Activated B cell treated with CpG ODN at 0.5 μM for 24 hours (primary cell): Measurements from ENCODE around the gene AIPL1. TPM values are rescaled to one million over a fixed set of nuclear protein-coding genes. Genes with fewer than 3 reads are reported as not detected.

Experiments
- ATAC-seq: fragments of 200-7000 bp; cut with Tn5 transposase; one replicate; pipeline ENCODE4 v1.10.0; 2021; ENCODE audit warnings: low read depth, mild to moderate bottlenecking, moderate library complexity
- CTCF ChIA-PET: fragments of 350-600 bp; sonication (Branson Sonifier 250); formaldehyde crosslinking; loops from one replicate; lab custom pipeline; 2021; ENCODE audit warnings: antibody characterized with exemption; lab: Charles Lee
- POLR2A ChIA-PET: fragments of 350-600 bp; sonication (Branson Sonifier 250); formaldehyde crosslinking; loops from one replicate; lab custom pipeline; 2021; ENCODE audit warnings: antibody characterized with exemption; lab: Charles Lee
- DNase-seq: peaks from one replicate; pipeline ENCODE4 v3.0.0; 2022
- H3K27ac Mint-ChIP-seq: one replicate; pipeline ENCODE4 v1.8.0; 2020; ENCODE audit warnings: mixed read lengths
- H3K27me3 Mint-ChIP-seq: one replicate; pipeline ENCODE4 v1.8.0; 2021; ENCODE audit warnings: mixed read lengths
- H3K36me3 Mint-ChIP-seq: one replicate; pipeline ENCODE4 v1.8.0; 2021; ENCODE audit warnings: low read depth, mixed read lengths
- H3K4me1 Mint-ChIP-seq: one replicate; pipeline ENCODE4 v1.8.0; 2021; ENCODE audit warnings: mixed read lengths
- H3K4me3 Mint-ChIP-seq: one replicate; pipeline ENCODE4 v1.8.0; 2020; ENCODE audit warnings: mild to moderate bottlenecking, mixed read lengths
- H3K9me3 Mint-ChIP-seq: one replicate; pipeline ENCODE4 v1.8.0; 2020; ENCODE audit warnings: mixed read lengths
- intact Hi-C: fragments of 100-400 bp; cut with micrococcal nuclease; formaldehyde crosslinking; loops from one replicate; pipeline ENCODE4 v1.15.1; 2024
- total RNA-seq: library from RNA; stranded (reverse); gene quantifications from 2 replicates; pipeline ENCODE4 v1.2.3, GENCODE V29; 2022
- TF ChIP-seq, protein P1 (sequence below): fragments of 200-600 bp; IDR thresholded peaks from one replicate; pipeline ENCODE4 v1.8.0; 2022; ENCODE audit warnings: antibody characterized with exemption, mild to moderate bottlenecking

The AIPL1 gene
- total RNA-seq, 1 donor from 2014 or later: not detected

DNA sequence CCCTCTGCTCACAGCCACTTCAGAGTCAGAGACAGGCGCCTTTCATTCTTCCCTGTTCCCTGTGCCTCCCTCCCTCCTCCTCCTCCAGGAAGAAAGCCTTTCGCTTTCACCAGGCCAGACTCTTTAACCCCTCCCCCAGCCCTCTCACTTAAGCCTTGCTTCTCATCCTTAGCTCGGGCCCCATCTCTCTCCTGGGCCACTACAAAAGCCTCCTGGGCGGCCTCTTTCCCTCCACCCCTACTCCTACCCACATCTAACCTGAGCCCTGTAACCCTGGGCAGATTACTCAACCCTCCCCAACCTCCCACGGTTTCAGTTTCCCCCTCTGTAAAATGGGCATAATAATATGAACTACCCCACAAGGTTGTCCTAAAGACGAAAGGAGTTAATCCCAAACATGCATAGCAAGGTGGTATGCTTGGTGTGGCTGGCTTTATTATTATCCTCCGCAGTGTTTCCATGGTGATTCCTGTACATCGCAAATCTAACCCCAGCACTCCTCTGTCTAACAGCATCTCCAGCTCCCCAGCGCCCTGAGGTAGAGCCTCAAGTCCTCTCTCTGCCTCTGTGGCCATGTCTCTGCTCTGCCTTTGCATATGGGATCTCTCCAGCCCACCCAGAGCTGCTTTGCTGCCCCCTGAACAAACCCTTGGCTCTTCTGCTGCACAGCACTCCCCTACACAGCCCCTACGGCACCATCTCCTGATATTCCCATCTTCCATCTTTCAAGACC is 27.0 kb upstream of the AIPL1 start:
- Mint-ChIP-seq H3K27me3 (no peaks in the 10 kb centered on the region), H3K36me3 (no peaks in the 10 kb centered on the region), H3K4me1 (no peaks in the 10 kb centered on the region), H3K9me3 (peaks cover 3% of the 10 kb centered on the region), H3K4me3 (no peak overlapping the region), H3K27ac (no peak overlapping the region)
- POLR2A ChIA-PET: no interaction called here
- no peak for DNase-seq
- CTCF ChIA-PET: no interaction called here
- no peak for ATAC-seq
- intact Hi-C loops: no loop called here
- TF ChIP-seq, protein P1, sequence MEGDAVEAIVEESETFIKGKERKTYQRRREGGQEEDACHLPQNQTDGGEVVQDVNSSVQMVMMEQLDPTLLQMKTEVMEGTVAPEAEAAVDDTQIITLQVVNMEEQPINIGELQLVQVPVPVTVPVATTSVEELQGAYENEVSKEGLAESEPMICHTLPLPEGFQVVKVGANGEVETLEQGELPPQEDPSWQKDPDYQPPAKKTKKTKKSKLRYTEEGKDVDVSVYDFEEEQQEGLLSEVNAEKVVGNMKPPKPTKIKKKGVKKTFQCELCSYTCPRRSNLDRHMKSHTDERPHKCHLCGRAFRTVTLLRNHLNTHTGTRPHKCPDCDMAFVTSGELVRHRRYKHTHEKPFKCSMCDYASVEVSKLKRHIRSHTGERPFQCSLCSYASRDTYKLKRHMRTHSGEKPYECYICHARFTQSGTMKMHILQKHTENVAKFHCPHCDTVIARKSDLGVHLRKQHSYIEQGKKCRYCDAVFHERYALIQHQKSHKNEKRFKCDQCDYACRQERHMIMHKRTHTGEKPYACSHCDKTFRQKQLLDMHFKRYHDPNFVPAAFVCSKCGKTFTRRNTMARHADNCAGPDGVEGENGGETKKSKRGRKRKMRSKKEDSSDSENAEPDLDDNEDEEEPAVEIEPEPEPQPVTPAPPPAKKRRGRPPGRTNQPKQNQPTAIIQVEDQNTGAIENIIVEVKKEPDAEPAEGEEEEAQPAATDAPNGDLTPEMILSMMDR: no peak

DNA sequence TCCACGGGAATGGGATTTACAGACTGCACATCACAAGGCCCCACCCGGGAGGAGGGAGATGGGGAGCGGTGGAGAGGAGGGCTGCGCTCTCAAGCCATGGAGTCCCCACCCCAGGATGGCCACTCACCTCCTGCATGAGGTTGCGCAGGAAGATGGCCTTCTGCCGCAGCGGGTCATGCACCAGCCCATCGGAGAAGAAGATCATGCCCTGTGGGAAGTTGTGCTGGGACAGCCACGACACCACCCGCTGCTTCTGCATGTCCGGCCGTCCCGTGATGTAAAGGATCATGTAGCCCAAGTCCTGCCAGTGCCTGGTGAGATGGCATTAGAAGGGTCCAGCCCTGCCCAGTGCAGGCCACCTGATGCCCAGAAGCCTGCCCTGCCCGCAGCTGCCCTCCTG is 26.3 kb upstream of the AIPL1 start:
- Mint-ChIP-seq H3K36me3 (no peaks in the 10 kb centered on the region), H3K27ac (no peak overlapping the region), H3K4me1 (peaks cover 4% of the 10 kb centered on the region), H3K27me3 (no peaks in the 10 kb centered on the region), H3K9me3 (no peaks in the 10 kb centered on the region), H3K4me3 (no peak overlapping the region)
- CTCF ChIA-PET: no interaction called here
- TF ChIP-seq, protein P1: no peak
- DNase-seq: no peak
- POLR2A ChIA-PET: no interaction called here
- intact Hi-C loops: no loop called here
- no peak for ATAC-seq

DNA sequence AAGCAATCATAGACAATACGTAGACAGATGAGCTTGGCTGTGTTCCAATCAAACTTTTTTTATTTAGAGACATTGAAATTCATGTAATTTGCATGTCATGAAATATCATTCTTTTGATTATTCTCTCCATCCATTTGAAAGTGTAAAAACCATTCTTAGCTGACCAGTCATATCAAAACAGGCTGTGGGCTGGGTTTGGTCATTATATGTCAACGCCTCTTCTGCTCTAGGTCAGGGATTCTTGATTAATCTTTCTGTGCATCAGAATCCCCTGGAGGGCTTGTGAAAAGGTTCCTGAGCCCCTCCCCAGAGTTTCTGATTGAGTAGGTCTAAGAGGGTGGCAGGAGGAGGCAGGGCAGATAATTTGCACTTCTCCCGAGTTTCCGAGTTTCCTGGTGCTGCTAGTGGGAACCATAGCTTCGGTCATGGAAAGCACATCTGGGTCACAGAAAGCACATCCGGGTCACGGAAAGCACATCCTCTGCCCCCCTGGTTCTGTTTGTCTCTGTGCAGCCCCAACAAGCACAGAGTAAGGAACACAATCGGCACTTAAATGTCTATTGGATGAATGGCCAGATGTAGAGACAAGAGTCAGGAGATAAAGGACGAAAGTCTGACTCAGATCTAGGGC is 25.7 kb upstream of the AIPL1 start:
- no peak for ATAC-seq
- Mint-ChIP-seq H3K9me3 (no peaks in the 10 kb centered on the region), H3K4me3 (no peak overlapping the region), H3K36me3 (no peaks in the 10 kb centered on the region), H3K4me1 (peaks cover 7% of the 10 kb centered on the region), H3K27ac (no peak overlapping the region), H3K27me3 (no peaks in the 10 kb centered on the region)
- ChIA-PET POLR2A (no interaction called here), CTCF (no interaction called here)
- TF ChIP-seq, protein P1: no peak
- intact Hi-C loops: no loop called here
- no peak for DNase-seq

DNA sequence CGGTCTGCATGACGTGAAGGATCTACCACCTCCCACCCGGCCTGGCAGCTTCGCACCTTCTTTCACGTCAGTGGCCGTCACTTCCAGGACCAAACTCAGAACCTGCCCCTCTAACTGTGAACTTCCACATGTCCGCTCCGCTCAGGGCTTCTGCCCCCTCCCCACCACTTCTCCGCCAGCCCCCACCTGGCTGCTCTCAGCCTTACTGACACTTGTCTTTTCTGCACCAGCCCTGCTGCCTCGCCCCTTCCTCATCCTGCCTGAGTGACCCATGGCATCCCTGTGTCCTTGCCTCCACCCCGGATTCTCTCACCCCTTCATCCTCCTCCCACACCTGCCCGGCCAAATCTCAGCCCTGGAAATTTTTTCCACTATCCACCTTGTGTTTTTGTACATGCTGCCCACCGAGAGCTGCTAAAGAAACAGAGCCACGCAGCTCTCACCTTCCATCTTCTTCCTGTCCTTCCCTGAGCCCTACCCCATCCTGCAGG is 23.6 kb upstream of the AIPL1 start:
- intact Hi-C loops: no loop called here

More for the DNA sequence above, 23.6 kb upstream of the AIPL1 start:
- DNase-seq: no peak
- ATAC-seq: no peak
- Mint-ChIP-seq H3K4me1 (peaks cover 14% of the 10 kb centered on the region), H3K27ac (no peak overlapping the region), H3K4me3 (no peak overlapping the region), H3K27me3 (no peaks in the 10 kb centered on the region), H3K9me3 (no peaks in the 10 kb centered on the region), H3K36me3 (no peaks in the 10 kb centered on the region)
- ChIA-PET POLR2A (no interaction called here), CTCF (interaction anchor here (1.5 kb wide), 1 partner anchor 15 kb away, joined by 3 read pairs; no protein-coding TSS in a partner anchor)
- TF ChIP-seq, protein P1: no peak
